Activated CD4-positive, CD25-positive, alpha-beta regulatory T cell (primary cell): ENCODE data around the gene CSH1.
"Not testable (repeated sequence)": the region's sequence is repeated elsewhere in the genome, so short reads cannot be mapped to it uniquely, and the experiment has no call there.

ENCODE experiments used
- DNase-seq, 4 experiments: peaks; one replicate each; lab custom pipeline; 2025; lab: John Stamatoyannopoulos, UW

CSH1 gene

GRCh38 chr17:63928966-63929695 is 32.8 kb upstream of the CSH1 start:
- no peak for DNase-seq

DNA sequence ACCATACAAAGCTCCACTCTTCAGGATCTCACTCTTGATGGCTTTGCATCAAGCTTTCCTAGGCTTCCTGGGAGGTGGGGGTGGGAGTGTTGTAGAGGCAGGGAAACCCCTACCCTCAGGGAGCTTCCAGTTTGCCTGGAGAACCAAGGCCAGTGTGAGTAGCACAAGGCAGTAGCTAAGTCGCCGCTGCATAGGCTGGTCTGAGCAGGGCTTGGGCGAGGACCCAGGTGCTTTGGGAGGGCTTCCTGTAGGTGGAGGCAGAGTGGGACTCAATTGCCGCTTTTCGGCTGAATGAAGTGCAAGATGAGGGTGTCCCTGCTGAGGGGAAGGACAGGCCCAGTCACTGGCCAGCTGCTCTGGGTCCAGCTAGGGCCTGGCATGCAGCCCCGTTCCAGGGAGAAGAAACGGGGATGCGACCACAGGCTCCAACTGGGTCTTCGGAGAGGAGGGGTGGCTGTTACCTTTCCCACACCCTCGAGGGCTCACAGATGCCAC is 31.8 kb upstream of the CSH1 start:
- no peak for DNase-seq

DNA sequence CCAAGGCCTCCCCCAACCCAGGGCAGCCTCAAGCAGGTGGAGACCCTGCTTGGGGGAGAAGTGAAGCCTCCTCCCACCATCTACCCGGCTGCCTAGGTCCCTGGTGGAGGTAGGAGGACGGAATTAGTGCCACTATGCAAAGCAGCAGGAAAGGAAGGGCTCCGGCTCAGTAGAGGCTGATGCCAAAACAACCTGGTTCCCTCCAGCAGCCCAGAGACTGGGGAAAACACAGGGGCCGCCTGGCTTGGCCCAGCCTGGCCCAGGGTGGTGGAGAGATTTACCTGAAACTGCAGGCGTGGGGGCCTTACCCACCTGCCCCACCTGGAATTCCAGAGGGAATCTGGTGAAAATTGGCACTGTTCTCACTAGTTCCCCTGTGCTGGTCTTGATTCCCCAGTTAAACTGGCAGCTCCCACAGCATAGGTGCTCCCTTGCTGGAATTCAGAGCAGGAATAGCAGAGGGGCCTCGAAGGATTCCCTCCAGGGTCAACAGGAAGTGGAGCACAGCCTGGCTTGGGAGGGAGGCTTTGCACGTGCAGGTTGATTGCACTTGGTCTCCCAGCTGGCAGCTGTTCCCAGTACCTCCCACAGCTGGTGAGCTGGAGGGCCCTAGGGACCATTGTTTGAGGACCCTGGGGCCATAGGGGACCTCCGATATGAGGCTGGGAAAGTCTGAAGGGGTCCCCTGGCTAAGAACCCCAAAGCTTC is 31.2 kb upstream of the CSH1 start:
- DNase-seq = no peak

DNA sequence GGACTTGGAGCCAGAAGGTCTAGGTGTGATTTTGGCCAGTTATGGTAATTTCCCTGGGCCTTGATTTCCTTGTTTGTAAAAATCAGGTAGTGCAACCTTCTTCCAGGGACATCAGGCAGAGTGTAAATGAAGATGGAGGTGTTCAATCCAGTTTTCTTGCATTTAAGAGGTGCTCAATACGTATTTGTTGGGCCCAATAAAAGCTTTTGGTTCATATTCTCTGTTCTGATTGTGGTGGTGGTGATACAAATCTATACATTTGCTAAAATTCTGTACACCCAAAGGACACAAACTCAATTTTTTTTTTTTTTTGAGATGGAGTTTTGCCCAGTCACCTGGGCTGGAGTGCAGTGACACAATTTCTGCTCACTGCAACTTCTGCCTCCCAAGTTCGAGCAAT is 29.8 kb upstream of the CSH1 start:
- no peak for DNase-seq

GRCh38 chr17:63925615-63926014 is 29.2 kb upstream of the CSH1 start:
- DNase-seq = no peak

DNA sequence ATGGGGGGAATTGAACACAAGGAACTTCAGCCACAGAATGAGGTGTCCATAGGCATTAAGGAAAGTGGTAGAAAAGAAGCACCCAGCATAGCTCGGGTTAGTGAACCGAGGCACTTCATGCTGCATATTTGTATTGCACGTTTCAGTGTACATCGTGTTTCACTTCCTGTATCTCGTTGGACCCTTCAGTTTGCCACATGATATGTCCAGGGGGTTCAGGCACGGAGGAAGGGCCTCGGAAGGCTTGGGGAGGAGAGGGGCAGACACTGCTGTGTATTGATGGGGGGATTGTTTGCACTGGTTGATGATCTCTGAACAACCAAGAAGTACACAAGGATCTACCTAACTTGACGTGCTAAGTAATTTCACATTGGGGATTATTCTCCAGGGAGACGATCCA is 26.0 kb upstream of the CSH1 start:
- DNase-seq = not testable (repeated sequence)

DNA sequence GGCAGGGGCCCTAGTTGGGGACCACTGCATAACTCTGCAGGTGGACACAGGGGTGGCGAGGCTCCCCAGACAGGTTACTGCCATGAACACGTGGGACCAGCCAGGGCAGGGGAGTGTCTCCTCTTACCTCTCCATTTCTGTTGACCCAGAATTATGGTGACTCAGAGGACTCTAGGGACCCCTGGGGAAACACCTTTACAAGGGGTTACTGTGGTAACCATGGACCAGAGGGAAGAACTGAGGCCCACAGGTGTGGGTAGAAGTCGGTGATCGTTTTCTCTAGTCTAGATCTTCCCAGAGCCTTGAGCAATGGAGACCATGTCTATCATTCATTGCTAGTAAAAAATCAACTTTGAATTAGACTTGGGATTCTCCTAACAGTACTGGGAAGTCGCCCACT is 24.4 kb upstream of the CSH1 start:
- not testable (repeated sequence) for DNase-seq

GRCh38 chr17:63920050-63920449 is 23.7 kb upstream of the CSH1 start:
- DNase-seq = not testable (repeated sequence)

GRCh38 chr17:63919311-63919723 is 22.9 kb upstream of the CSH1 start:
- DNase-seq = peak; percentile 37 to 52 (median 41)

- DNase-seq = not testable (repeated sequence)
Measured at GRCh38 chr17:63918789-63919305, 22.5 kb upstream of the CSH1 start, which contains the start of gene GH1. TSS of gene GH1 (minus strand) at chr17:63918839. CDS start at chr17:63918776, 63 bp downstream.

- no peak for DNase-seq
Measured at GRCh38 chr17:63918305-63918704, 21.9 kb upstream of the CSH1 start.

DNA sequence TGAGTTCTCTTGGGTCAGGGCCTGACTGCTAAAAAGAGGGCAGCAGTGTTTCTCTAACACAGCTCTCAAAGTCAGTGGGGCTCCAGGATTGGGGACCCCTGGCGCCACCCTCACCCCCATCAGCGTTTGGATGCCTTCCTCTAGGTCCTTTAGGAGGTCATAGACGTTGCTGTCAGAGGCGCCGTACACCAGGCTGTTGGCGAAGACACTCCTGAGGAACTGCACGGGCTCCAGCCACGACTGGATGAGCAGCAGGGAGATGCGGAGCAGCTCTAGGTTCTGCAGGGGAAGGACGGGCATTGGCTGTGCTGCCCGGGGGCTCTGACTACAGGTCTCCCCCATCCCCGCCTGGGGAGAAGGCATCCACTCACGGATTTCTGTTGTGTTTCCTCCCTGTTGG is 21.3 kb upstream of the CSH1 start:
- no peak for DNase-seq

DNA sequence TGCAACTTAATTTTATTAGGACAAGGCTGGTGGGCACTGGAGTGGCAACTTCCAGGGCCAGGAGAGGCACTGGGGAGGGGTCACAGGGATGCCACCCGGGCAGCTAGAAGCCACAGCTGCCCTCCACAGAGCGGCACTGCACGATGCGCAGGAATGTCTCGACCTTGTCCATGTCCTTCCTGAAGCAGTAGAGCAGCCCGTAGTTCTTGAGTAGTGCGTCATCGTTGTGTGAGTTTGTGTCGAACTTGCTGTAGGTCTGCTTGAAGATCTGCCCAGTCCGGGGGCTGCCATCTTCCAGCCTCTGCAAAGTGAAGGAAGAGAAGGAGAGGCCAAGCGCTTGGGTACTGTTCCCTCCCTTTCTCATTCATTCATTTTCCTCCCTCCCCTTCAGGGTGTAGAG is 20.8 kb upstream of the CSH1 start:
- DNase-seq = not testable (repeated sequence)

GRCh38 chr17:63916566-63917185 is 20.3 kb upstream of the CSH1 start:
- DNase-seq = no peak

- DNase-seq = not testable (repeated sequence)
Measured at GRCh38 chr17:63915753-63916152, 19.4 kb upstream of the CSH1 start.

DNA sequence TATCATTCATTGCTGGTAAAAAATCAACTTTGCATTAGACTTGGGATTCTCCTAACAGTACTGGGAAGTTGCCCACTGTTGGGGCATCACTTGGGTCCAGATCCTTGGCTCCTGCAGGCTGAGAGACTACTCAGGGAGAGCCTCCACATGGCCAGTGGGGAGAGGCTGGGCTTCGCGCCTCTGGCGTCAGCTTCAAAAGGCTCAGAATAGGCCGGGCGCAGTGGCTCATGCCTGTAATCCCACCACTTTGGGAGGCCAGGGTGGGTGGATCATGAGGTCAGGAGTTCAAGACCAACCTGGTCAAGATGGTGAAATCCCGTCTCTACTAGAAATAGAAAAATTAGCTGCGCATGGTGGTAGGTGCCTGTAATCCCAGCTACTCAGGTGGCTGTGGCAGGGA is 18.1 kb upstream of the CSH1 start:
- DNase-seq = no peak

DNA sequence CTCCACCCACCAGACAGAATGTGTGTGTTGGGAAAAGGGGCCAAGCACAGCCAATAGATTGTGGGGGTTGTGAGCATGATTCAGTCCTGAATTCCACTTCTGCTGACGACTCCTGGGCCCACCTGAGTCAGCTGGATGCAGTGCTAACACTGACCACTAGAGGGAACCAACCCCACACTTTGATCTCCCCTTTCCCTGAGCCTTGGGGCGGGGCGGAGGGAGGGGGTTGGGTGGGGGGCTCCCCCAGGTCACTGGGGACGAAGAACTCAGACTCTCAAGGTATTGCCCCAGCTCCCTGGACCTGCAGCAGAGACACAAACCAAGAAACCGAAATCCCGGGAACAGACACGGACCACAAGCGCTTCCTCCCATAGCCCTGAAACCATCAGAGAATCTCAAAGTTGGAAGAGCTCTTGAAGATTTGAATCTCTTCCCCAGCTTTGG is 15.3 kb upstream of the CSH1 start:
- DNase-seq = peak; percentile 15 to 61 (median 31)

DNA sequence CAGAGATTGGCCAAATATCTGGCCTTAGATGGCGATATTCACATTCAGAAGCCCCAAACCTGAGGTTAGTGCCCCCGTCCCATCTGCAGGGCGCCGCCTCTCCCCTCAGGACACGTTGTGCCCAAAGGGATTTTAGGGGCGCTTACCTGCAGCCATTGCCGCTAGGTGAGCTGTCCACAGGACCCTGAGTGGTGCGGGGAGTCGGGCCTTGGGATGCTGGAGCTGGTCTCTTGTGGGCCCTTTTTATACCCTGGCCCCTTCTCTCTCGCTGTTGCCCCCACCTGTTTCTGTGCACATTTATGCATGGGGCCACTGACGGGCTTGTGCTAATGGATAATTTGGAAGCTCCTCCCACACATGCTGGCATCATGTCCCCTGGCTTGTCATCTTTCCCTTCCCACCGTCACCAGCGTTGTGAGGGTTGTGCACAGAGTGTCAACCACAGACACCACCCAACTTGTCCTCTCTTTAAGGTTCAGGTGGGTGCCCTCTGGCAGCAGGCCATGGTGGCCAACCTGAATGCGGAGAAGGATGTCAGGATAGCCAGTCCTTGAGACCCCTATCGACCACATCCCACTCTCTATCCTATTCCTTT is 14.8 kb upstream of the CSH1 start, which contains the start of gene CSHL1:
Gene CSHL1 (minus strand): TSS at position 218 of the 595 bp plus-strand sequence. CDS start 62 bp downstream, at position 156.
- DNase-seq = no peak

DNA sequence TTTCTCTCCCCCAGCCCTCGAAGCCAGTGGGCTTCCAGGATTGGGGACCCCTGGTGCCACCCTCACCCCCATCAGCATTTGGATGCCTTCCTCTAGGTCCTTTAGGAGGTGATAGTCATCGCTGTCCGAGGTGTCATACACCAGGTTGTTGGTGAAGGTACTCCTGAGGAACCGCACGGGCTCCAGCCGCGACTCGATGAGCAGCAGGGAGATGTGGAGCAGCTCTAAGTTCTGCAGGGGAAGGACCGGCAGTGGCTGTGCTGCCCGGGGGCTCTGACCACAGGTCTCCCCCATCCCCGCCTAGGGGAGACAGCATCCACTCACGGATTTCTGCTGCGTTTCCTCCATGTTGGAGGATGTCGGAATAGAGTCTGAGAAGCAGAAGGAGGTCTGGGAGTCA is 13.7 kb upstream of the CSH1 start:
- no peak for DNase-seq

DNA sequence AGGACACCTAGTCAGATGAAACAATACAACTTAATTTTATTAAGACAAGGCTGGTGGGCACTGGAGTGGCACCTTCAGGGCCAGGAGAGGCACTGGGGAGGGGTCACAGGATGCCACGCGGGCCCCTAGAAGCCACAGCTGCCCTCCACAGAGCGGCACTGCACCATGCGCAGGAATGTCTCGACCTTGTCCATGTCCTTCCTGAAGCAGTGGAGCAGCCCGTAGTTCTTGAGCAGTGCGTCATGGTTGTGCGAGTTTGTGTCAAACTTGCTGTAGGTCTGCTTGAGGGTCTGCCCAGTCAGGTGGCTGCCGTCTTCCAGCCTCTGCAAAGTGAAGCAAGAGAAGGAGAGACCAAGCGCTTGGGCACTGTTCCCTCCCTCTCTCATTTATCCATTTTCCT is 13.2 kb upstream of the CSH1 start:
- not testable (repeated sequence) for DNase-seq

GRCh38 chr17:63907161-63907778 is 10.9 kb upstream of the CSH1 start:
- not testable (repeated sequence) for DNase-seq
